Activated CD8-positive, alpha-beta T cell treated with anti-CD3 and anti-CD28 coated beads for 36 hours (primary cell): ENCODE results near the gene PIGU. TPM values are rescaled to one million over a fixed set of nuclear protein-coding genes. Genes with fewer than 3 reads are reported as not detected.

Experiments
- ATAC-seq: fragments of 200-7000 bp; cut with Tn5 transposase; one replicate; pipeline ENCODE4 v1.10.0; 2021; ENCODE audit warnings: mild to moderate bottlenecking, moderate library complexity
- CTCF ChIA-PET: fragments of 350-600 bp; sonication (Branson Sonifier 250); formaldehyde crosslinking; loops from one replicate; lab custom pipeline; 2021; ENCODE audit warnings: antibody characterized with exemption; lab: Charles Lee
- POLR2A ChIA-PET: fragments of 350-600 bp; sonication (Branson Sonifier 250); formaldehyde crosslinking; loops from one replicate; lab custom pipeline; 2021; ENCODE audit warnings: antibody characterized with exemption; lab: Charles Lee
- DNase-seq: peaks from one replicate; pipeline ENCODE4 v3.0.0-alpha.2; 2020
- H3K27ac Mint-ChIP-seq: one replicate; pipeline ENCODE4 v1.8.0; 2021; ENCODE audit warnings: mild to moderate bottlenecking, mixed read lengths
- H3K27me3 Mint-ChIP-seq: one replicate; pipeline ENCODE4 v1.8.0; 2021; ENCODE audit warnings: mixed read lengths
- H3K36me3 Mint-ChIP-seq: one replicate; pipeline ENCODE4 v1.8.0; 2021; ENCODE audit warnings: low read depth, mixed read lengths
- H3K4me1 Mint-ChIP-seq: one replicate; pipeline ENCODE4 v1.8.0; 2021; ENCODE audit warnings: low read depth, mixed read lengths
- H3K4me3 Mint-ChIP-seq: one replicate; pipeline ENCODE4 v1.8.0; 2021; ENCODE audit warnings: mild to moderate bottlenecking, moderate library complexity, mixed read lengths
- H3K9me3 Mint-ChIP-seq: one replicate; pipeline ENCODE4 v1.8.0; 2021; ENCODE audit warnings: mixed read lengths
- CTCF ChIP-seq: fragments of 200-600 bp; IDR thresholded peaks from one replicate; pipeline ENCODE4 v1.8.0; 2022; ENCODE audit warnings: antibody characterized with exemption, mild to moderate bottlenecking
- intact Hi-C: fragments of 100-400 bp; cut with micrococcal nuclease; formaldehyde crosslinking; loops from one replicate; pipeline ENCODE4 v1.10.0; 2022
- total RNA-seq, 2 experiments: library from RNA; stranded (reverse); gene quantifications; one replicate each; pipeline ENCODE4 v1.2.3, GENCODE V29; 2021

The PIGU gene
- total RNA-seq, 2 experiments from 2014 or later = 19.4 to 20.9 TPM

- ATAC-seq (no peak), DNase-seq (no peak)
- Mint-ChIP-seq H3K4me3 (no peak overlapping the region), H3K9me3 (no peaks in the 10 kb centered on the region), H3K4me1 (peaks cover 9% of the 10 kb centered on the region), H3K27me3 (peaks cover 4% of the 10 kb centered on the region), H3K36me3 (no peaks in the 10 kb centered on the region), H3K27ac (no peak overlapping the region)
- ChIA-PET POLR2A (interaction anchor here (3.1 kb wide), 1 partner anchor 11 kb away, joined by 8 read pairs; the partner anchor contains the start of gene MAP1LC3A), CTCF (no interaction called here)
- intact Hi-C loops = no loop called here
- no peak for TF ChIP-seq CTCF
Observed at GRCh38 chr20:34546751-34547181, 130.1 kb downstream of the PIGU start.

GRCh38 chr20:34544109-34544796, 132.6 kb downstream of the PIGU start:
- Mint-ChIP-seq H3K4me3 (peak overlapping the region; percentile 34), H3K27me3 (peaks cover 4% of the 10 kb centered on the region), H3K36me3 (peaks cover 6% of the 10 kb centered on the region), H3K9me3 (no peaks in the 10 kb centered on the region), H3K4me1 (peaks cover 16% of the 10 kb centered on the region), H3K27ac (no peak overlapping the region)
- TF ChIP-seq CTCF = no peak
- DNase-seq (peak; percentile 40), ATAC-seq (peak; percentile 87)
- ChIA-PET CTCF (interaction anchor here (0.6 to 3.3 kb wide), 8 partner anchors 12 to 232 kb away, joined by 3 to 12 read pairs (median 3); partner anchors contain the start of genes DYNLRB1 and MAP1LC3A), POLR2A (interaction anchor here (0.7 to 1.4 kb wide), 6 partner anchors 13 to 165 kb away, joined by 3 to 4 read pairs (median 3); partner anchors contain the start of gene DYNLRB1)
- intact Hi-C loops = no loop called here

DNA sequence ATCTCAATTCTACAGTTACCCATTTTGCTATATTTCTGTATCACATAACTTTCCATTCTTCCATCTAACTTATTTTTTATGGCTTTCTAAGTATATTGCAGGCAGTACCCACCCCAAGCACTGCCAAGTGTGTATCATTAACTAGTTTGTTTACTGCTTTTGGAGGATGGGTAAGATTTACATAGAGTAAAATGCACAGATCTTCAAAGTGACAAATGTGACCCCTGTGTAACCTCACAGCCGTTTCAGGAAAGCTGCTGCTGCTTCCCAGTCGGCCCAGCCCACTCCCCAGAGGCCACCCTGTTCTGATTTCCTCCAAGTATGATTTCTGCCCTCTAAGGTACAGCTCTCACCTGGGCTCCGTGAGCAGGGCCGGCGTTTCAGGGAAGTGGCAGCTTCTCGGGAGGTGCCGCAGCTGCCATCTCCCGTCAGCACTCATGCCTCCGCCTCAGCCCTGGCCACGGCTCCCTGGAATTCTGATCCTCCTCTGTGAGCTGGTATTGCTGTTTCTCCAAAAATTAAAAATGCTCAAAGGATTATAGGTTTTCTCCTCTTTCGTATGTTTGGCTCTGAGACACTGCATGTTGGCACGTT, 133.3 kb downstream of the PIGU start:
- TF ChIP-seq CTCF = no peak
- Mint-ChIP-seq H3K4me3 (no peak overlapping the region), H3K4me1 (peaks cover 16% of the 10 kb centered on the region), H3K27ac (no peak overlapping the region), H3K9me3 (no peaks in the 10 kb centered on the region), H3K27me3 (peaks cover 4% of the 10 kb centered on the region), H3K36me3 (peaks cover 6% of the 10 kb centered on the region)
- no peak for DNase-seq
- ATAC-seq = no peak
- intact Hi-C loops = no loop called here
- CTCF ChIA-PET = interaction anchor here (1.0 to 3.3 kb wide), 4 partner anchors 164 to 414 kb away, joined by 3 to 12 read pairs (median 6); no protein-coding TSS in a partner anchor
- POLR2A ChIA-PET = interaction anchor here (0.8 to 1.4 kb wide), 2 partner anchors 13 to 162 kb away, joined by 3 read pairs; no protein-coding TSS in a partner anchor

- peaks cover 4% of the 10 kb centered on the region for H3K27me3 Mint-ChIP-seq
- ATAC-seq = no peak
- TF ChIP-seq CTCF = no peak
- intact Hi-C loops = no loop called here
- H3K36me3 Mint-ChIP-seq = peaks cover 6% of the 10 kb centered on the region
- DNase-seq = no peak
- H3K27ac Mint-ChIP-seq = peak overlapping the region; percentile 11
- H3K4me3 Mint-ChIP-seq = no peak overlapping the region
- ChIA-PET POLR2A (interaction anchor here (1.2 to 1.4 kb wide), 2 partner anchors 12 to 16 kb away, joined by 3 read pairs; no protein-coding TSS in a partner anchor), CTCF (interaction anchor here (3.3 kb wide), 1 partner anchor 230 kb away, joined by 12 read pairs; no protein-coding TSS in a partner anchor)
- H3K4me1 Mint-ChIP-seq = peaks cover 16% of the 10 kb centered on the region
- no peaks in the 10 kb centered on the region for H3K9me3 Mint-ChIP-seq
Observed at GRCh38 chr20:34542439-34542838, 134.5 kb downstream of the PIGU start.
